GM23248 (cell line): ENCODE data around the gene WASF3. TPM values are rescaled to one million over a fixed set of nuclear protein-coding genes. Genes with fewer than 3 reads are reported as not detected.

Experiments used
- DNase-seq: peaks from one replicate; pipeline ENCODE4 v3.0.0-alpha.2; 2015
- H2AFZ ChIP-seq: fragments of 200-600 bp; sonication (generic); 2 replicates; pipeline ENCODE4 v1.6.1; 2016; ENCODE audit warnings: antibody characterized with exemption
- H3F3A ChIP-seq: fragments of 200-600 bp; sonication (generic); 2 replicates; pipeline ENCODE4 v1.6.1; 2016; ENCODE audit warnings: mild to moderate bottlenecking, antibody characterized with exemption, mixed run types; ENCODE audit not compliant: insufficient read depth
- H3K27ac ChIP-seq: fragments of 200-600 bp; sonication (generic); 2 replicates; pipeline ENCODE4 v1.5.1; 2016; ENCODE audit warnings: mild to moderate bottlenecking
- H3K27me3 ChIP-seq: fragments of 200-600 bp; sonication (generic); replicated peaks from 2 replicates; pipeline ENCODE4 v1.6.1; 2016; ENCODE audit warnings: mild to moderate bottlenecking; ENCODE audit not compliant: insufficient read depth
- H3K36me3 ChIP-seq: fragments of 200-600 bp; sonication (generic); 2 replicates; pipeline ENCODE4 v1.6.1; 2016; ENCODE audit warnings: low read depth, mild to moderate bottlenecking
- H3K4me1 ChIP-seq: fragments of 200-600 bp; sonication (generic); 2 replicates; pipeline ENCODE4 v1.6.1; 2016; ENCODE audit warnings: mild to moderate bottlenecking; ENCODE audit not compliant: insufficient read depth
- H3K4me2 ChIP-seq: fragments of 200-600 bp; sonication (generic); one replicate; pipeline ENCODE4 v1.6.1; 2016; ENCODE audit warnings: mild to moderate bottlenecking; ENCODE audit not compliant: unreplicated experiment
- H3K4me3 ChIP-seq: fragments of 200-600 bp; sonication (generic); 2 replicates; pipeline ENCODE4 v1.5.1; 2016; ENCODE audit warnings: mild to moderate bottlenecking
- H3K79me2 ChIP-seq: fragments of 200-600 bp; sonication (generic); 2 replicates; pipeline ENCODE4 v1.6.1; 2016; ENCODE audit warnings: mild to moderate bottlenecking; ENCODE audit not compliant: insufficient read depth
- H3K9ac ChIP-seq: fragments of 200-600 bp; sonication (generic); 2 replicates; pipeline ENCODE4 v1.6.1; 2016; ENCODE audit warnings: mild to moderate bottlenecking
- H3K9me2 ChIP-seq: fragments of 200-600 bp; sonication (generic); 2 replicates; pipeline ENCODE4 v1.6.1; 2016; ENCODE audit warnings: mixed run types, mild to moderate bottlenecking, moderate library complexity; ENCODE audit not compliant: insufficient read depth
- H3K9me3 ChIP-seq: fragments of 200-600 bp; sonication (generic); one replicate; pipeline ENCODE4 v1.6.1; 2017; ENCODE audit warnings: low read depth
- H4K20me1 ChIP-seq: fragments of 200-600 bp; sonication (generic); 2 replicates; pipeline ENCODE4 v1.6.0; 2016; ENCODE audit not compliant: insufficient read depth
- EZH2 ChIP-seq: fragments of 200-600 bp; sonication (generic); IDR thresholded peaks from 2 replicates; pipeline ENCODE4 v1.6.1; 2018; ENCODE audit warnings: antibody characterized with exemption, mild to moderate bottlenecking; ENCODE audit not compliant: insufficient read depth, poor library complexity, severe bottlenecking
- EZH2phosphoT487 ChIP-seq: fragments of 200-600 bp; sonication (generic); IDR thresholded peaks from 2 replicates; pipeline ENCODE4 v1.6.1; 2018; ENCODE audit warnings: antibody characterized with exemption, moderate library complexity, mild to moderate bottlenecking, low read depth; ENCODE audit not compliant: insufficient read depth
- WGBS, 2 experiments: methylation state at CpG; one replicate each; pipeline ENCODE4 v1.1.6; 2015 to 2017; ENCODE audit warnings: low lambda C conversion rate in 2 of 2, low coverage in 1 of 2; ENCODE audit errors: missing lambda C conversion rate in 2 of 2; 5-methylcytosine and 5-hydroxymethylcytosine counted together
- in situ Hi-C: fragments of 300-500 bp; cut with MboI; formaldehyde crosslinking; loops from 2 replicates; pipeline ENCODE4 v1.15.0; 2020
- polyA plus RNA-seq: library from polyadenylated mRNA; unstranded; fragments of >200 nt; fragmentation: Nextera tagmentation; extraction: Ambion mirVana; gene quantifications from 2 replicates; pipeline ENCODE4 v1.2.1, GENCODE V29; 2016
- total RNA-seq: library from RNA; depleted of rRNA; stranded (reverse); fragments of >200 nt; shearing (Covaris generic); gene quantifications from 2 replicates; pipeline ENCODE4 v1.2.3, GENCODE V29; 2014; rRNA removed

Gene WASF3
- total and polyA plus RNA-seq, 2 experiments from 2014 or later, result 14.7 to 19.9 TPM

GRCh38 chr13:26727122-26727521, 169.6 kb downstream of the WASF3 start:
- Histone ChIP-seq H3K27me3 (peaks cover 10% of the 10 kb centered on the region; the same call in 1 of the 2 replicates), H3K9ac (no peak overlapping the region), H3K9me2 (no peaks in the 10 kb centered on the region), H3K36me3 (no peaks in the 10 kb centered on the region), H3F3A (no peaks in the 10 kb centered on the region), H3K4me2 (no peak overlapping the region), H4K20me1 (no peaks in the 10 kb centered on the region), H3K4me1 (no peaks in the 10 kb centered on the region), H3K4me3 (no peak overlapping the region), H3K79me2 (no peaks in the 10 kb centered on the region), H3K27ac (no peak overlapping the region), H2AFZ (no peak overlapping the region), H3K9me3 (no peaks in the 10 kb centered on the region)
- in situ Hi-C loops, result no loop called here
- 23 to 32% methylated on average over 3 of the region's 3 CpGs for WGBS, 2 experiments
- TF ChIP-seq EZH2phosphoT487, result no peak
- no peak for TF ChIP-seq EZH2
- no peak for DNase-seq

GRCh38 chr13:26727633-26728032, 170.2 kb downstream of the WASF3 start:
- H3K79me2 ChIP-seq, result no peaks in the 10 kb centered on the region
- TF ChIP-seq EZH2, result no peak
- no peak for TF ChIP-seq EZH2phosphoT487
- H3K4me2 ChIP-seq, result no peak overlapping the region
- no peak for DNase-seq
- H3K9me2 ChIP-seq, result no peaks in the 10 kb centered on the region
- H2AFZ ChIP-seq, result no peak overlapping the region
- no peak overlapping the region for H3K27ac ChIP-seq
- no peaks in the 10 kb centered on the region for H3K9me3 ChIP-seq
- no peaks in the 10 kb centered on the region for H3K4me1 ChIP-seq
- peaks cover 10% of the 10 kb centered on the region; the same call in 1 of the 2 replicates for H3K27me3 ChIP-seq
- H3K4me3 ChIP-seq, result no peak overlapping the region
- in situ Hi-C loops, result no loop called here
- H3F3A ChIP-seq, result no peaks in the 10 kb centered on the region
- H3K9ac ChIP-seq, result no peak overlapping the region
- H3K36me3 ChIP-seq, result no peaks in the 10 kb centered on the region
- no peaks in the 10 kb centered on the region for H4K20me1 ChIP-seq

- no peak for DNase-seq
- H3K9me2 ChIP-seq, result no peaks in the 10 kb centered on the region
- H3K9me3 ChIP-seq, result no peaks in the 10 kb centered on the region
- no peaks in the 10 kb centered on the region for H4K20me1 ChIP-seq
- no peaks in the 10 kb centered on the region for H3F3A ChIP-seq
- in situ Hi-C loops, result no loop called here
- H3K79me2 ChIP-seq, result no peaks in the 10 kb centered on the region
- no peaks in the 10 kb centered on the region for H3K4me1 ChIP-seq
- TF ChIP-seq EZH2 (no peak), EZH2phosphoT487 (no peak)
- no peak overlapping the region for H3K4me2 ChIP-seq
- H3K9ac ChIP-seq, result no peak overlapping the region
- H2AFZ ChIP-seq, result no peak overlapping the region
- H3K27ac ChIP-seq, result no peak overlapping the region
- no peaks in the 10 kb centered on the region for H3K27me3 ChIP-seq
- no peaks in the 10 kb centered on the region for H3K36me3 ChIP-seq
- 62 to 66% methylated on average over 9 of the region's 9 CpGs for WGBS, 2 experiments
- no peak overlapping the region for H3K4me3 ChIP-seq
Measured at GRCh38 chr13:26735677-26736076, 178.2 kb downstream of the WASF3 start.

Other genes with a start within 250 kb of the WASF3 start
- not detected in 2 replicates for gene GPR12, start 203.1 kb downstream of the WASF3 start, total RNA-seq
- not detected in 2 replicates for gene GPR12, start 203.1 kb downstream of the WASF3 start, polyA plus RNA-seq